Measurements from ENCODE around the gene KMT5C. TPM values are rescaled to one million over a fixed set of nuclear protein-coding genes. Genes with fewer than 3 reads are reported as not detected.
"Not testable (repeated sequence)": the region's sequence is repeated elsewhere in the genome, so short reads cannot be mapped to it uniquely, and the experiment has no call there.

Gene KMT5C
- polyA plus RNA-seq, 2 donors: 5.0 to 9.4 TPM

GRCh38 chr19:55315956-55316525 is 23.6 kb upstream of the KMT5C start:
- H3K36me3 ChIP-seq (ENCODE audit: control insufficient read depth in 2 of 2, insufficient read depth in 2 of 2, low read length in 1 of 2): no peaks in the 10 kb centered on the region
- WGBS, 2 donors: 69 to 82% methylated on average over 13 of the region's 13 CpGs
- no peak overlapping the region for H3K27ac ChIP-seq (ENCODE audit: low read depth in 2 of 2, low read length in 1 of 2)

GRCh38 chr19:55316646-55317045 is 23.0 kb upstream of the KMT5C start:
- Histone ChIP-seq H3K4me1 (ENCODE audit: control insufficient read depth in 2 of 2, insufficient read depth in 2 of 2, low read length in 1 of 2) (peaks cover 0 to 4% of the 10 kb centered on the region in 2 donors), H3K4me3 (ENCODE audit: low read depth in 1 of 2, low read length in 2 of 2) (no peak overlapping the region), H3K9me3 (ENCODE audit: control insufficient read depth in 2 of 2, insufficient read depth in 1 of 2, low read depth in 1 of 2, low read length in 1 of 2) (no peaks in the 10 kb centered on the region), H3K27ac (ENCODE audit: low read depth in 2 of 2, low read length in 1 of 2) (no peak overlapping the region), H3K36me3 (ENCODE audit: control insufficient read depth in 2 of 2, insufficient read depth in 2 of 2, low read length in 1 of 2) (no peaks in the 10 kb centered on the region), H3K27me3 (ENCODE audit: control insufficient read depth in 1 of 2, insufficient read depth in 2 of 2, low read length in 2 of 2) (no peaks in the 10 kb centered on the region)
- 78 to 88% methylated on average over 8 of the region's 8 CpGs for WGBS, 2 donors

More at GRCh38 chr19:55315956-55316525, 23.6 kb upstream of the KMT5C start:
- H3K4me1 ChIP-seq (ENCODE audit: control insufficient read depth in 2 of 2, insufficient read depth in 2 of 2, low read length in 1 of 2): peaks cover 0 to 4% of the 10 kb centered on the region in 2 donors
- H3K27me3 ChIP-seq (ENCODE audit: control insufficient read depth in 1 of 2, insufficient read depth in 2 of 2, low read length in 2 of 2): no peaks in the 10 kb centered on the region
- H3K9me3 ChIP-seq (ENCODE audit: control insufficient read depth in 2 of 2, insufficient read depth in 1 of 2, low read depth in 1 of 2, low read length in 1 of 2): no peaks in the 10 kb centered on the region
- no peak overlapping the region for H3K4me3 ChIP-seq (ENCODE audit: low read depth in 1 of 2, low read length in 2 of 2)

GRCh38 chr19:55319785-55320184 is 19.9 kb upstream of the KMT5C start:
- H3K9me3 ChIP-seq (ENCODE audit: control insufficient read depth in 2 of 2, insufficient read depth in 1 of 2, low read depth in 1 of 2, low read length in 1 of 2): no peaks in the 10 kb centered on the region
- H3K27me3 ChIP-seq (ENCODE audit: control insufficient read depth in 1 of 2, insufficient read depth in 2 of 2, low read length in 2 of 2): no peaks in the 10 kb centered on the region
- WGBS, 2 donors: 19 to 23% methylated on average over 21 of the region's 21 CpGs
- peaks cover 0 to 4% of the 10 kb centered on the region in 2 donors for H3K4me1 ChIP-seq (ENCODE audit: control insufficient read depth in 2 of 2, insufficient read depth in 2 of 2, low read length in 1 of 2)
- H3K27ac ChIP-seq (ENCODE audit: low read depth in 2 of 2, low read length in 1 of 2): no peak overlapping the region
- no peaks in the 10 kb centered on the region for H3K36me3 ChIP-seq (ENCODE audit: control insufficient read depth in 2 of 2, insufficient read depth in 2 of 2, low read length in 1 of 2)
- no peak overlapping the region for H3K4me3 ChIP-seq (ENCODE audit: low read depth in 1 of 2, low read length in 2 of 2)

GRCh38 chr19:55320844-55321419 is 18.7 kb upstream of the KMT5C start:
- no peak overlapping the region for H3K27ac ChIP-seq (ENCODE audit: low read depth in 2 of 2, low read length in 1 of 2)
- H3K27me3 ChIP-seq (ENCODE audit: control insufficient read depth in 1 of 2, insufficient read depth in 2 of 2, low read length in 2 of 2): no peaks in the 10 kb centered on the region
- H3K9me3 ChIP-seq (ENCODE audit: control insufficient read depth in 2 of 2, insufficient read depth in 1 of 2, low read depth in 1 of 2, low read length in 1 of 2): no peaks in the 10 kb centered on the region
- H3K4me1 ChIP-seq (ENCODE audit: control insufficient read depth in 2 of 2, insufficient read depth in 2 of 2, low read length in 1 of 2): peaks cover 0 to 4% of the 10 kb centered on the region in 2 donors
- no peak overlapping the region for H3K4me3 ChIP-seq (ENCODE audit: low read depth in 1 of 2, low read length in 2 of 2)
- 77 to 91% methylated on average over 8 of the region's 8 CpGs for WGBS, 2 donors
- H3K36me3 ChIP-seq (ENCODE audit: control insufficient read depth in 2 of 2, insufficient read depth in 2 of 2, low read length in 1 of 2): no peaks in the 10 kb centered on the region

GRCh38 chr19:55321466-55322137 is 18.1 kb upstream of the KMT5C start:
- H3K4me1 ChIP-seq (ENCODE audit: control insufficient read depth in 2 of 2, insufficient read depth in 2 of 2, low read length in 1 of 2): peaks cover 0 to 4% of the 10 kb centered on the region in 2 donors
- H3K9me3 ChIP-seq (ENCODE audit: control insufficient read depth in 2 of 2, insufficient read depth in 1 of 2, low read depth in 1 of 2, low read length in 1 of 2): no peaks in the 10 kb centered on the region
- no peaks in the 10 kb centered on the region for H3K27me3 ChIP-seq (ENCODE audit: control insufficient read depth in 1 of 2, insufficient read depth in 2 of 2, low read length in 2 of 2)
- no peak overlapping the region for H3K4me3 ChIP-seq (ENCODE audit: low read depth in 1 of 2, low read length in 2 of 2)
- no peaks in the 10 kb centered on the region for H3K36me3 ChIP-seq (ENCODE audit: control insufficient read depth in 2 of 2, insufficient read depth in 2 of 2, low read length in 1 of 2)
- 62 to 73% methylated on average over 9 of the region's 9 CpGs for WGBS, 2 donors
- H3K27ac ChIP-seq (ENCODE audit: low read depth in 2 of 2, low read length in 1 of 2): no peak overlapping the region

- no peaks in the 10 kb centered on the region for H3K36me3 ChIP-seq (ENCODE audit: control insufficient read depth in 2 of 2, insufficient read depth in 2 of 2, low read length in 1 of 2)
- no peaks in the 10 kb centered on the region for H3K27me3 ChIP-seq (ENCODE audit: control insufficient read depth in 1 of 2, insufficient read depth in 2 of 2, low read length in 2 of 2)
- H3K4me1 ChIP-seq (ENCODE audit: control insufficient read depth in 2 of 2, insufficient read depth in 2 of 2, low read length in 1 of 2): peaks cover 0 to 4% of the 10 kb centered on the region in 2 donors
- H3K4me3 ChIP-seq (ENCODE audit: low read depth in 1 of 2, low read length in 2 of 2): no peak overlapping the region
- 64 to 70% methylated on average over 12 of the region's 12 CpGs for WGBS, 2 donors
- no peaks in the 10 kb centered on the region for H3K9me3 ChIP-seq (ENCODE audit: control insufficient read depth in 2 of 2, insufficient read depth in 1 of 2, low read depth in 1 of 2, low read length in 1 of 2)
- H3K27ac ChIP-seq (ENCODE audit: low read depth in 2 of 2, low read length in 1 of 2): no peak overlapping the region
These were observed 17.3 kb upstream of the KMT5C start for GRCh38 chr19:55322204-55322885.

GRCh38 chr19:55324662-55325061 is 15.0 kb upstream of the KMT5C start:
- Histone ChIP-seq H3K4me1 (ENCODE audit: control insufficient read depth in 2 of 2, insufficient read depth in 2 of 2, low read length in 1 of 2) (peaks cover 0 to 4% of the 10 kb centered on the region in 2 donors), H3K27ac (ENCODE audit: low read depth in 2 of 2, low read length in 1 of 2) (no peak overlapping the region)
- WGBS, 2 donors: 45 to 56% methylated on average over 6 of the region's 6 CpGs

GRCh38 chr19:55325172-55325571 is 14.5 kb upstream of the KMT5C start, which contains the start of gene TMEM150B:
Gene TMEM150B (minus strand): TSS chr19:55325341. CDS start chr19:55321036, 4,305 bp downstream.
- WGBS, 2 donors: 76 to 81% methylated on average over 14 of the region's 14 CpGs
- Histone ChIP-seq H3K36me3 (ENCODE audit: control insufficient read depth in 2 of 2, insufficient read depth in 2 of 2, low read length in 1 of 2) (no peaks in the 10 kb centered on the region), H3K27ac (ENCODE audit: low read depth in 2 of 2, low read length in 1 of 2) (no peak within 1 kb of the TSS)

More at GRCh38 chr19:55324662-55325061, 15.0 kb upstream of the KMT5C start:
- no peaks in the 10 kb centered on the region for H3K9me3 ChIP-seq (ENCODE audit: control insufficient read depth in 2 of 2, insufficient read depth in 1 of 2, low read depth in 1 of 2, low read length in 1 of 2)
- H3K27me3 ChIP-seq (ENCODE audit: control insufficient read depth in 1 of 2, insufficient read depth in 2 of 2, low read length in 2 of 2): no peaks in the 10 kb centered on the region
- no peak overlapping the region for H3K4me3 ChIP-seq (ENCODE audit: low read depth in 1 of 2, low read length in 2 of 2)
- no peaks in the 10 kb centered on the region for H3K36me3 ChIP-seq (ENCODE audit: control insufficient read depth in 2 of 2, insufficient read depth in 2 of 2, low read length in 1 of 2)

GRCh38 chr19:55328774-55329318 is 10.8 kb upstream of the KMT5C start:
- H3K27me3 ChIP-seq (ENCODE audit: control insufficient read depth in 1 of 2, insufficient read depth in 2 of 2, low read length in 2 of 2); H3K4me1 ChIP-seq (ENCODE audit: control insufficient read depth in 2 of 2, insufficient read depth in 2 of 2, low read length in 1 of 2); H3K27ac ChIP-seq (ENCODE audit: low read depth in 2 of 2, low read length in 1 of 2); H3K9me3 ChIP-seq (ENCODE audit: control insufficient read depth in 2 of 2, insufficient read depth in 1 of 2, low read depth in 1 of 2, low read length in 1 of 2); H3K36me3 ChIP-seq (ENCODE audit: control insufficient read depth in 2 of 2, insufficient read depth in 2 of 2, low read length in 1 of 2); H3K4me3 ChIP-seq (ENCODE audit: low read depth in 1 of 2, low read length in 2 of 2): not testable (repeated sequence)
- 64 to 68% methylated on average over 4 of the region's 4 CpGs for WGBS, 2 donors

More at GRCh38 chr19:55325172-55325571, 14.5 kb upstream of the KMT5C start, which contains the start of gene TMEM150B:
- Histone ChIP-seq H3K9me3 (ENCODE audit: control insufficient read depth in 2 of 2, insufficient read depth in 1 of 2, low read depth in 1 of 2, low read length in 1 of 2) (no peaks in the 10 kb centered on the region), H3K27me3 (ENCODE audit: control insufficient read depth in 1 of 2, insufficient read depth in 2 of 2, low read length in 2 of 2) (no peaks in the 10 kb centered on the region), H3K4me3 (ENCODE audit: low read depth in 1 of 2, low read length in 2 of 2) (no peak within 1 kb of the TSS), H3K4me1 (ENCODE audit: control insufficient read depth in 2 of 2, insufficient read depth in 2 of 2, low read length in 1 of 2) (peaks cover 0 to 1% of the 10 kb centered on the region in 2 donors)
